ENCODE data around the gene PCED1B. TPM values are rescaled to one million over a fixed set of nuclear protein-coding genes. Genes with fewer than 3 reads are reported as not detected.

PCED1B gene
- total and polyA plus RNA-seq, 2 donors (not counting 1 experiment from before 2014, with no cell fraction given): 26.2 to 45.8 TPM

DNA sequence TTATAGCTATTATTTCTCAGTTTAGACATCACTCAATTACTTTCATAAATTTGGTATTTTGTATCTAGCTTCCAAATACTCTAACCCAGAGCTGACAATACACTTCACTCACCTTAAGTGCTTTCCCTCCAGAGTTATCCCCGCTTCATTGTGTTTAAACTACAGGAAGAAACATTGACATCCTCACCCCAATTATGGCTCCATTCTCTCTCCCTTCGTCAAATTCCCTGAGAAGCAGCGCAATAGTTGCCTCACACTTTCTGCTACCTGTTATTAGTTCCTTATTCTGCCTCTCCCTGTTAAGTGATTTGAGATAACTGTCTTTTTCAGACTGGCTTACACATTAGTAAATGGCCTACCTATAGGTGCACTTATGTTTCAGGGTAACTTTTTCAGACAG lies 69.7 kb downstream of the PCED1B start:
- H3K27me3 ChIP-seq (replicated peaks in 1 of 4; ENCODE audit: control extremely low read depth in 1 of 4, control insufficient read depth in 3 of 4, insufficient read depth in 4 of 4, low read length in 3 of 4): no peaks in the 10 kb centered on the region
- no peaks in the 10 kb centered on the region for H3K9me3 ChIP-seq (ENCODE audit: control extremely low read depth in 1 of 3, control insufficient read depth in 2 of 3, insufficient read depth in 1 of 3, low read length in 2 of 3)
- Mint-ChIP-seq H3K27ac (no peak overlapping the region), H3K4me1 (no peaks in the 10 kb centered on the region), H3K9me3 (ENCODE audit: insufficient read depth) (no peaks in the 10 kb centered on the region), H3K27me3 (no peaks in the 10 kb centered on the region), H3K4me3 (no peak overlapping the region)
- no peaks in the 10 kb centered on the region for H3K4me1 ChIP-seq (ENCODE audit: control insufficient read depth in 2 of 2, insufficient read depth in 2 of 2, low read length in 2 of 2)
- no peaks in the 10 kb centered on the region for H4K20me1 ChIP-seq (ENCODE audit: control insufficient read depth, insufficient read depth, low read length, poor library complexity, severe bottlenecking)
- ATAC-seq (ENCODE audit: low read depth) (no peak), DNase-seq (no peak)
- no peaks in the 10 kb centered on the region for H3K79me2 ChIP-seq (ENCODE audit: control insufficient read depth, insufficient read depth, low read length)
- no peak for TF ChIP-seq EZH2 (IDR thresholded peaks at IDR 0.05; ENCODE audit: borderline replicate concordance, insufficient read depth, low read depth, low read length, poor library complexity, severe bottlenecking)
- TF ChIP-seq, protein P1, sequence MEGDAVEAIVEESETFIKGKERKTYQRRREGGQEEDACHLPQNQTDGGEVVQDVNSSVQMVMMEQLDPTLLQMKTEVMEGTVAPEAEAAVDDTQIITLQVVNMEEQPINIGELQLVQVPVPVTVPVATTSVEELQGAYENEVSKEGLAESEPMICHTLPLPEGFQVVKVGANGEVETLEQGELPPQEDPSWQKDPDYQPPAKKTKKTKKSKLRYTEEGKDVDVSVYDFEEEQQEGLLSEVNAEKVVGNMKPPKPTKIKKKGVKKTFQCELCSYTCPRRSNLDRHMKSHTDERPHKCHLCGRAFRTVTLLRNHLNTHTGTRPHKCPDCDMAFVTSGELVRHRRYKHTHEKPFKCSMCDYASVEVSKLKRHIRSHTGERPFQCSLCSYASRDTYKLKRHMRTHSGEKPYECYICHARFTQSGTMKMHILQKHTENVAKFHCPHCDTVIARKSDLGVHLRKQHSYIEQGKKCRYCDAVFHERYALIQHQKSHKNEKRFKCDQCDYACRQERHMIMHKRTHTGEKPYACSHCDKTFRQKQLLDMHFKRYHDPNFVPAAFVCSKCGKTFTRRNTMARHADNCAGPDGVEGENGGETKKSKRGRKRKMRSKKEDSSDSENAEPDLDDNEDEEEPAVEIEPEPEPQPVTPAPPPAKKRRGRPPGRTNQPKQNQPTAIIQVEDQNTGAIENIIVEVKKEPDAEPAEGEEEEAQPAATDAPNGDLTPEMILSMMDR (IDR thresholded peaks at IDR 0.05): no peak
- no peak overlapping the region for H3K9ac ChIP-seq (ENCODE audit: low read length)
- 80% methylated on average over 2 of the region's 3 CpGs for WGBS (ENCODE audit: insufficient coverage)
- H3K4me3 ChIP-seq (ENCODE audit: control extremely low read depth in 1 of 5, extremely low read depth in 1 of 5, insufficient read depth in 1 of 5, low read depth in 2 of 5, low read length in 4 of 5): no peak overlapping the region
- POLR2A ChIA-PET: no interaction called here
- no peaks in the 10 kb centered on the region for H3K36me3 ChIP-seq (replicated peaks in 1 of 2; ENCODE audit: control extremely low read depth in 1 of 2, control insufficient read depth in 1 of 2, extremely low read depth in 1 of 2, insufficient read depth in 2 of 2, low read length in 1 of 2)
- H2AFZ ChIP-seq (ENCODE audit: insufficient read depth, low read depth, low read length, poor library complexity, severe bottlenecking): no peak overlapping the region
- CTCF ChIA-PET: interaction anchor here (0.9 to 1.5 kb wide), 2 partner anchors 7 to 259 kb away, joined by 3 to 4 read pairs; no protein-coding TSS in a partner anchor
- intact Hi-C loops (cut with micrococcal nuclease): no loop called here
- H3K27ac ChIP-seq (ENCODE audit: low read length in 2 of 2): no peak overlapping the region
- no peak overlapping the region for H3K4me2 ChIP-seq (replicated peaks; ENCODE audit: low read depth, low read length, poor library complexity, severe bottlenecking)

DNA sequence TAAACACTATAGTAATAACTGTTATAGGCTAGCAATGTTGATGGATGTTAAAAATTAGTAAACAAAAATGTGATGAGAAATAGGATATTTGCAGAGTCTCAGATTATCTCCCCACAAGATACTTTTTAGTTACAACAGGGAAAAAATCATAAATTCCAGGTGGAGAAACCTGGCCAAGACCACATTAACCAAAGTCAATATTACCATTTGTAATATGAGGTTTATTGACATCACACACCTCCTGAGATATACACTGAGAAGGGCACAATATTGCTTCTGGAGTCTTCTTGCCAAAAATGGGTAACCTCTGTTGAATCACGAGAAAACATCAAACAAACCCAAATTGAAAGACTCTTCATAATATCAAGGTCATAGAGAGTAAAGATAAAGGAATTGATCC lies 72.7 kb downstream of the PCED1B start:
- H3K79me2 ChIP-seq (ENCODE audit: control insufficient read depth, insufficient read depth, low read length): no peaks in the 10 kb centered on the region
- Mint-ChIP-seq H3K27ac (no peak overlapping the region), H3K4me3 (no peak overlapping the region), H3K27me3 (no peaks in the 10 kb centered on the region), H3K9me3 (ENCODE audit: insufficient read depth) (no peaks in the 10 kb centered on the region), H3K4me1 (peaks cover 7% of the 10 kb centered on the region)
- intact Hi-C loops (cut with micrococcal nuclease): no loop called here
- H3K9me3 ChIP-seq (ENCODE audit: control extremely low read depth in 1 of 3, control insufficient read depth in 2 of 3, insufficient read depth in 1 of 3, low read length in 2 of 3): no peaks in the 10 kb centered on the region
- WGBS (ENCODE audit: insufficient coverage): no CpG with 5 or more reads among the region's 1 CpG
- CTCF ChIA-PET: no interaction called here
- no peak overlapping the region for H3K9ac ChIP-seq (ENCODE audit: low read length)
- no peak overlapping the region for H2AFZ ChIP-seq (ENCODE audit: insufficient read depth, low read depth, low read length, poor library complexity, severe bottlenecking)
- no peaks in the 10 kb centered on the region for H4K20me1 ChIP-seq (ENCODE audit: control insufficient read depth, insufficient read depth, low read length, poor library complexity, severe bottlenecking)
- no peaks in the 10 kb centered on the region for H3K27me3 ChIP-seq (replicated peaks in 1 of 4; ENCODE audit: control extremely low read depth in 1 of 4, control insufficient read depth in 3 of 4, insufficient read depth in 4 of 4, low read length in 3 of 4)
- TF ChIP-seq, protein P1 (IDR thresholded peaks at IDR 0.05): no peak
- no peak for TF ChIP-seq EZH2 (IDR thresholded peaks at IDR 0.05; ENCODE audit: borderline replicate concordance, insufficient read depth, low read depth, low read length, poor library complexity, severe bottlenecking)
- H3K27ac ChIP-seq (ENCODE audit: low read length in 2 of 2): no peak overlapping the region
- H3K36me3 ChIP-seq (replicated peaks in 1 of 2; ENCODE audit: control extremely low read depth in 1 of 2, control insufficient read depth in 1 of 2, extremely low read depth in 1 of 2, insufficient read depth in 2 of 2, low read length in 1 of 2): no peaks in the 10 kb centered on the region
- DNase-seq (no peak), ATAC-seq (ENCODE audit: low read depth) (no peak)
- no peak overlapping the region for H3K4me3 ChIP-seq (ENCODE audit: control extremely low read depth in 1 of 5, extremely low read depth in 1 of 5, insufficient read depth in 1 of 5, low read depth in 2 of 5, low read length in 4 of 5)
- no peak overlapping the region for H3K4me2 ChIP-seq (replicated peaks; ENCODE audit: low read depth, low read length, poor library complexity, severe bottlenecking)
- no peaks in the 10 kb centered on the region for H3K4me1 ChIP-seq (ENCODE audit: control insufficient read depth in 2 of 2, insufficient read depth in 2 of 2, low read length in 2 of 2)
- POLR2A ChIA-PET: no interaction called here
